Colonic mucosa (tissue), 4 donors: ENCODE data around the gene HIRA. TPM values are rescaled to one million over a fixed set of nuclear protein-coding genes. Genes with fewer than 3 reads are reported as not detected.

Source experiments
- DNase-seq: peaks from one replicate; pipeline ENCODE4 v3.0.0-alpha.2; 2020
- H3K27ac ChIP-seq: fragments of 200-600 bp; one replicate; pipeline ENCODE4 v1.8.0; 2021
- H3K27me3 ChIP-seq: fragments of 200-600 bp; one replicate; pipeline ENCODE4 v1.8.0; 2021
- H3K36me3 ChIP-seq: fragments of 200-600 bp; one replicate; pipeline ENCODE4 v1.8.0; 2021
- H3K4me1 ChIP-seq: fragments of 200-600 bp; one replicate; pipeline ENCODE4 v1.8.0; 2021; ENCODE audit warnings: mild to moderate bottlenecking
- H3K4me3 ChIP-seq: fragments of 200-600 bp; one replicate; pipeline ENCODE4 v1.8.0; 2021
- H3K9ac ChIP-seq, 2 donors: one replicate each; pipeline ENCODE4 v1.7.0; 2013; ENCODE audit warnings: control low read depth in 2 of 2, low read depth in 2 of 2, low read length in 2 of 2
- H3K9me3 ChIP-seq: fragments of 200-600 bp; one replicate; pipeline ENCODE4 v1.8.0; 2021
- CTCF ChIP-seq: fragments of 200-600 bp; IDR thresholded peaks from one replicate; pipeline ENCODE4 v1.8.0; 2022; ENCODE audit warnings: antibody characterized with exemption, mild to moderate bottlenecking
- intact Hi-C: fragments of 100-400 bp; cut with DNase I; formaldehyde crosslinking; loops from one replicate; pipeline ENCODE4 v1.14.1; 2022
- total RNA-seq, 2 donors: library from RNA; stranded (reverse); fragmentation: NEBNext Ultra II Directional in 1 of 2; extraction: Animal tissue kit (Norgen Biotek cat#: 25700) in 1 of 2; gene quantifications; one replicate each; pipeline ENCODE4 v1.2.1, GENCODE V29; 2021
- donor health status: healthy.
- donor health status: DM: no; HTN: no; CAD: no.
- donor health status: DM: no; HTN: no; CAD: no.

Gene HIRA
- total RNA-seq, 2 donors from 2014 or later, result 22.3 to 41.5 TPM

DNA sequence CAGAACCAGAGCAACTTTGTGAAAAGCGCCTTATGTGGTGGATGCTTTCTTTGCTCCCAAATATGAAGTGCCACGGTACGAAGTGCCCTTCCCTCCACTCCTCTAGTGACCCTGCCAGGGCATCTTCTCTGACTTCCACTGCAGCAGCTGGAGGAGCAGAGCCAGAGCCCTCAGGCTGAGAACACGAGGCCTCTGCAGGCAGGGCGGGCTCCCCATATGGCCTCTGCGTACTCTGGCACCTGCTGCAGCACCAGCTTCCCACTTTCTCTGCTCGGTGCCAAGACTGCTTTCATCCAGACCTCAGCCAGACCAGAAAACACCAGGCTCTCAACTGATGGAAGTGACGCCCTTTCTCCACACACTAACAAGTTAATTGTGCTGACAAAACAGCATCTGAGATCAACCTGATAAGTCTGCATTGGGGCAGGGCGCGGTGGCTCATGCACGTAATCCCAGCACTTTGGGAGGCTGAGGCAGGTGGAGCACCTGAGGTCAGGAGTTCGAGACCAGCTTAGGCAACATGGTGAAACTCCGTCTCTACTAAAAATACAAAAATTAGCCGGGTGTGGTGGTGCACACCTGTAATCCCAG, 34.7 kb upstream of the HIRA start:
- Histone ChIP-seq H3K9ac (no peak overlapping the region), H3K36me3 (peaks cover 32% of the 10 kb centered on the region), H3K27ac (no peak overlapping the region), H3K9me3 (no peaks in the 10 kb centered on the region), H3K27me3 (no peaks in the 10 kb centered on the region), H3K4me1 (no peaks in the 10 kb centered on the region), H3K4me3 (no peak overlapping the region)
- no peak for DNase-seq
- intact Hi-C loops, result no loop called here
- no peak for TF ChIP-seq CTCF

GRCh38 chr22:19464975-19465374, 33.4 kb upstream of the HIRA start:
- Histone ChIP-seq H3K36me3 (peaks cover 28% of the 10 kb centered on the region), H3K9me3 (no peaks in the 10 kb centered on the region), H3K27ac (no peak overlapping the region), H3K9ac (no peak overlapping the region), H3K4me1 (no peaks in the 10 kb centered on the region), H3K4me3 (no peak overlapping the region), H3K27me3 (no peaks in the 10 kb centered on the region)
- TF ChIP-seq CTCF, result no peak
- no peak for DNase-seq
- intact Hi-C loops, result no loop called here

DNA sequence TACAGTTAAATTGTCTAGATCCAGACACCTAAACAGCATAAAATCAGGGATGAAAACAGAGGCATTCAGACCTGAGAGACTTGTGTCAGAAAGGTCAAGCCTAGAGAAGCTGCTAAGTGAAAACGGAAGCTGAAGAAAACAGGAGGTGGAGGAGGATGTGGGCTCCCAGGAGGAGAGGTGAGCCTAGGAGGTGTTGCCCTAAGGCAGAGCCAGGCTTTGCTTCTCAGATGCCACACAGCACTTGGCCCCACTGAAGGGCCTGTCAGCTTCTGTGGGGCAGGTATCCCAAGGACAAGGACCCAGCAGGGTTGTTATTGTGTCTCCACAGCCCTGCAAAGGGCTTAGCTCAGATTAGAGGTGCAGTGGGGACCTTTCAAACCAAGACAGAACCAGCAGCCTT, 33.0 kb upstream of the HIRA start:
- H3K36me3 ChIP-seq, result peaks cover 24% of the 10 kb centered on the region
- H3K27me3 ChIP-seq, result no peaks in the 10 kb centered on the region
- H3K4me1 ChIP-seq, result no peaks in the 10 kb centered on the region
- H3K9me3 ChIP-seq, result no peaks in the 10 kb centered on the region
- H3K4me3 ChIP-seq, result no peak overlapping the region
- H3K9ac ChIP-seq, result no peak overlapping the region
- TF ChIP-seq CTCF, result no peak
- DNase-seq, result no peak
- intact Hi-C loops, result no loop called here
- no peak overlapping the region for H3K27ac ChIP-seq

DNA sequence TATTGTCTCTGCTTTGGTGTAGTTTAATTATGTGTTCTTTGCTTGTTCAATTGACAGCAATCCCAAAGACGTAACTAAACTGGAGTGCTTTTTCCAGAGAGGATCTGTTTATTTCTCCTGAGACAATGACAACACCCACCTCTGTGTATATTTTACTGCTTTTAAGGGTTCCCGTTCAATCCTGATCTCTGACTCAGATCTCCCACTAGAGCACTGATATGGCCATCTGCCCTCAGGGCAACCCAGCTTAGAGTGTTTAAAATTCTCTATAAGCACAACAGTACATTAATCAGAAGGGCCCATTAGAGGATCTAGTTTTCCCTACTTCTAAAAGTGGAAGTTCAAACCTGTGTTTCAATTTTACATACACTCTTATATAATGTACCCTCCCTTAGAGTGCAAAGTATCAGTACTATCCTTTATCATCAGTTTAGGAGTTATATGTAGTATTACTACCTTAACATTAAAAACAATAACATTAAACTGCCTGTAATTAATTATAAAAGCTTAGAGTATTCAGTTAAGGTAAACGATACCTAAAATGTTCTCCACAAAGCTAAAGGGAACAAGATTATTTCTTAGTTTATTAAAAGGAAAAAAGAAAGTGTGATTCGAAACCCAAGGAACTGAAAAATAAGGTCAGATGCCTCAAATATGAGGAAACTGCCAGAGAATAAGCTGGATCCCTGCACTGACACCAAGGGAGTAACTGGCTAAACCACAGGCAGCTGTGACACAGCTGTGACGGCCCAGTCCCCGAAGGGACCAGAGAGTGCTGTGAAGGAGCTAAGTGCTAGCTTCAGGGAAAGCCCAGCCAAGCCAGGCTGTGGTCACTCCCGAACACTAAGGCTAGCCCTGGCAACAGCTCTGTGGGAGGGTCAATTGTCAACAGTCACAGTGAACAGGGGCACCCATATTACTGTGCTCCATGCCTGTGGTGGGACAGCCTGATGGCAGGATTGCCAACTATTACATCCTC, 32.2 kb upstream of the HIRA start:
- intact Hi-C loops, result no loop called here
- Histone ChIP-seq H3K27me3 (no peaks in the 10 kb centered on the region), H3K9ac (no peak overlapping the region), H3K4me3 (no peak overlapping the region), H3K27ac (no peak overlapping the region), H3K9me3 (no peaks in the 10 kb centered on the region), H3K36me3 (peaks cover 22% of the 10 kb centered on the region), H3K4me1 (no peaks in the 10 kb centered on the region)
- no peak for TF ChIP-seq CTCF
- no peak for DNase-seq

DNA sequence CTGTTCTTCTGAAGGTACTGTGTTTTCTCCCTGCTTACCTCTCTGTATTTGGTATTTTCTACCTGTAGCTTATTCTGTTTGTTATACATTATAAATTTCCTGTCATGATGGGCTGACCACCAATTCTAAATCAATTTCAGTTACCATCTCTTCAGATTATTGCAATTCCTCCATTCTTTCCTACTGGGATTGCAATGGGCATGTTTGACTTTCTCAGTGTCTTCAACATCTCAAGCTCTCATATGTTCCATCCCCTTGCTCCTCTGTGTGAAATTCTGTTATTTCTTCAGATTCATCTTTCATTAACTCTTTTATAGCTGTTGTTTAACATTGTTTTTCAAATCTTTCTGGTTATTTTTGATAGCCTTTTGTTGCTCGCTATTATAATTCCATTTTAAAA, 31.5 kb upstream of the HIRA start:
- Histone ChIP-seq H3K27ac (no peak overlapping the region), H3K4me3 (no peak overlapping the region), H3K9ac (no peak overlapping the region), H3K9me3 (no peaks in the 10 kb centered on the region), H3K36me3 (peaks cover 22% of the 10 kb centered on the region), H3K27me3 (no peaks in the 10 kb centered on the region), H3K4me1 (no peaks in the 10 kb centered on the region)
- no peak for DNase-seq
- TF ChIP-seq CTCF, result no peak
- intact Hi-C loops, result no loop called here
